Endothelial cell (in vitro differentiated cells): ENCODE results near the gene S100A2. TPM values are rescaled to one million over a fixed set of nuclear protein-coding genes. Genes with fewer than 3 reads are reported as not detected.
A peak's percentile ranks its signal among the peaks of the same experiment; 100 is the strongest.

Experiments
- DNase-seq: peaks from one replicate; pipeline ENCODE4 v3.0.0; 2021; ENCODE audit warnings: low spot score
- H3K27ac Mint-ChIP-seq: one replicate; pipeline ENCODE4 v1.8.0; 2021; ENCODE audit warnings: mixed read lengths, inconsistent platforms; ENCODE audit not compliant: unreplicated experiment
- H3K27me3 Mint-ChIP-seq: one replicate; pipeline ENCODE4 v1.8.0; 2021; ENCODE audit warnings: mild to moderate bottlenecking, moderate library complexity, mixed read lengths, inconsistent platforms; ENCODE audit not compliant: unreplicated experiment
- H3K36me3 Mint-ChIP-seq: one replicate; pipeline ENCODE4 v1.8.0; 2021; ENCODE audit warnings: mild to moderate bottlenecking, low read depth, mixed read lengths, inconsistent platforms; ENCODE audit not compliant: unreplicated experiment
- H3K4me1 Mint-ChIP-seq: one replicate; pipeline ENCODE4 v1.8.0; 2021; ENCODE audit warnings: mild to moderate bottlenecking, mixed read lengths, inconsistent platforms; ENCODE audit not compliant: unreplicated experiment
- H3K4me3 Mint-ChIP-seq: one replicate; pipeline ENCODE4 v1.8.0; 2021; ENCODE audit warnings: mild to moderate bottlenecking, mixed read lengths, inconsistent platforms; ENCODE audit not compliant: unreplicated experiment
- H3K9me3 Mint-ChIP-seq: one replicate; pipeline ENCODE4 v1.8.0; 2021; ENCODE audit warnings: mixed read lengths, inconsistent platforms; ENCODE audit not compliant: unreplicated experiment
- total RNA-seq: library from RNA; stranded (reverse); fragmentation: NEBNext Ultra II Directional; extraction: Animal tissue kit (Norgen Biotek cat#: 25700); gene quantifications from one replicate; pipeline ENCODE4 v1.2.1, GENCODE V29; 2021; ENCODE audit not compliant: unreplicated experiment
- TF ChIP-seq, protein P1 (sequence below): fragments of 200-600 bp; sonication (generic); IDR thresholded peaks from one replicate; pipeline ENCODE4 v1.5.0; 2021; ENCODE audit warnings: antibody characterized with exemption; ENCODE audit not compliant: unreplicated experiment

S100A2 gene
- total RNA-seq, 1 donor from 2014 or later, result not detected

DNA sequence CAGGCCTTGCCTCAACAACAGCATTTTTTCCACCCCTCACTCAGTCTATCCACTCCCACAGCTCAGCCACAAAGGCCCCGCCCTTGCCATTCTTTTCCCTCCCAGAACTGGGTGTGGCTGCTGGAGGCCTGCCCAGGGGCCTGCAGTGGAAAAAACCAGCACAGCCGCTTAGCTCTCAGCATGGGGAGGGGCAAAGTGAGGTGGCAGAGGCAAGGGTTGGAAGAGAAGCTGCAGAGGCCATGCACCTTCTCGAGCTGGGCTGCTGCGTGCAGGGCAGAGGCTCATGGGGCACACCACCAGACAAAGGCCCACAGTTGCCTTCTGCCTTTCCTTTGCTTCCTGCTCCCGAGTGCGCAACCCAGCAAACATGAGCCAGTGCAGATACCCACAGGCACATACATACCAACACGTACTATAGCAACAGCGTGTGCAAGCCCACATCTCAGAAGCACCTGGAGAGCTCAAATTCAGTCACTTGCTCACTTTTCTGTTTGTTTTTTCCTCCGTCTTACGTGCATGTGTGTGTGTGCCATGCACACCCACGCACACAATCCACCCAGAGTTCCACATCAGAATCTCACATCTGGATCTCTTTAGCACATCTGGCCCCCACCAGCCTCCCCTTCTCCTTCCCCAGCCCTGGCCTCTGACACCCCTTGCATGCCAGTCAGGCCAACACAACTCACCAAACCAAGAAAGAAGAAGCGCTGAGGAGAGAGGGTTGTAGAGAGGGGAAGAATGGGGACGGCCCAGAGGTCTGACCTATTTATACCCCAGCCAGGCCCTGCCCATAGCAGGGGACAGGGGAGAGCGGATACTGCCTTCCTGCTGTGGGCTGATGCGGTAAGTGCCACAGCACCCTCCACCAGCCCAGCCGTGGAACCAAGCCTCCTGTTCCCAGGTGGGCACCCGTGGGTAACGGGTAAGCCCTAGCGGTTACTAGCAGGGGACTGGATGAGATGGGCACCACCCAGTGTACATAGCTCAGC lies 20.3 kb downstream of the S100A2 start, which contains the start of gene S100A4:
Gene S100A4 (minus strand): TSS at position 740 of the 989 bp plus-strand sequence. CDS start 1,012 bp downstream, outside the sequence.
- no peaks in the 10 kb centered on the region for H3K9me3 Mint-ChIP-seq
- TF ChIP-seq, protein P1, sequence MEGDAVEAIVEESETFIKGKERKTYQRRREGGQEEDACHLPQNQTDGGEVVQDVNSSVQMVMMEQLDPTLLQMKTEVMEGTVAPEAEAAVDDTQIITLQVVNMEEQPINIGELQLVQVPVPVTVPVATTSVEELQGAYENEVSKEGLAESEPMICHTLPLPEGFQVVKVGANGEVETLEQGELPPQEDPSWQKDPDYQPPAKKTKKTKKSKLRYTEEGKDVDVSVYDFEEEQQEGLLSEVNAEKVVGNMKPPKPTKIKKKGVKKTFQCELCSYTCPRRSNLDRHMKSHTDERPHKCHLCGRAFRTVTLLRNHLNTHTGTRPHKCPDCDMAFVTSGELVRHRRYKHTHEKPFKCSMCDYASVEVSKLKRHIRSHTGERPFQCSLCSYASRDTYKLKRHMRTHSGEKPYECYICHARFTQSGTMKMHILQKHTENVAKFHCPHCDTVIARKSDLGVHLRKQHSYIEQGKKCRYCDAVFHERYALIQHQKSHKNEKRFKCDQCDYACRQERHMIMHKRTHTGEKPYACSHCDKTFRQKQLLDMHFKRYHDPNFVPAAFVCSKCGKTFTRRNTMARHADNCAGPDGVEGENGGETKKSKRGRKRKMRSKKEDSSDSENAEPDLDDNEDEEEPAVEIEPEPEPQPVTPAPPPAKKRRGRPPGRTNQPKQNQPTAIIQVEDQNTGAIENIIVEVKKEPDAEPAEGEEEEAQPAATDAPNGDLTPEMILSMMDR, result no peak
- H3K36me3 Mint-ChIP-seq, result peaks cover 4% of the 10 kb centered on the region
- H3K4me1 Mint-ChIP-seq, result peaks cover 24% of the 10 kb centered on the region
- peaks cover 14% of the 10 kb centered on the region for H3K27me3 Mint-ChIP-seq
- peak within 1 kb of the TSS; percentile 66 for H3K27ac Mint-ChIP-seq
- no peak within 1 kb of the TSS for H3K4me3 Mint-ChIP-seq
- DNase-seq, result peak; percentile 41

DNA sequence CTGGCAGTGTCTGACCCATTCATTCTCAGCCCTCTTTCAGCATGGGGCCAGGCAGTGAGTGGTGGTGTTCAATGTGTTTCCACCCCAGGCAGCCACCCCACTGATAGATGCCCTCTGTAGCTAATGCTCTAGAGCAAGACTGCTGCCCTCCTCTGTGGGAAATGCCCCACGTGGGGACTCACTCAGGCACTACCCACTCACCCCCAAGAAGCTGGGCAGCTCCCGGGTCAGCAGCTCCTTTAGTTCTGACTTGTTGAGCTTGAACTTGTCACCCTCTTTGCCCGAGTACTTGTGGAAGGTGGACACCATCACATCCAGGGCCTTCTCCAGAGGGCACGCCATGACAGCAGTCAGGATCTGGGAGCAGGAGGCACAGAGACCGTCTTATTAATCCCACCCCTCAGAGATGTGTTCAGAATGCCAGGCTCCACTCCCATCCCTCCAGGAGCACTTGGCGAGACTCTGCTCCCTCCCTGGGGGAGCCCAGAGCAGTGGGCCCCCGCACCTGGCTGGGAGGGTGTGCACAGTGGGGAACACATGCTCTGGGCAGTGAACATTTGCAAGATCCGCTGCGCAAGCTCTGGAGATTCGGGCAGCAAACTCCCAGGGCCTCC lies 21.1 kb downstream of the S100A2 start:
- no peak overlapping the region for H3K27ac Mint-ChIP-seq

DNA sequence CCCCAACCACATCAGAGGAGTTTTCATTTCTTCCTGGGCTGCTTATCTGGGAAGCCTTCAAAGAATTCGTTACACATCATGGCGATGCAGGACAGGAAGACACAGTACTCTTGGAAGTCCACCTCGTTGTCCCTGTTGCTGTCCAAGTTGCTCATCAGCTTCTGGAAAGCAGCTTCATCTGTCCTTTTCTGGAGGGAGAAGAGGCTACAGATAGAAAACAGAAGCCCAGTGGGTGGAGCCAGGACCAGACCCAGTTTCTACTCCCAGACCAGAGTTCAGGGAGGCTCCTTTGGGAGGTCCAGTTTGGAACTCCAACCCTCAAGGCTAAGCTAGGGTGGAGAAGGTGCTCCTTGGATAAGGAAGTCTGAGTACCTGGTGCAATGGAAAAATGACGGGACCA lies 21.9 kb downstream of the S100A2 start:
- no peak overlapping the region for H3K27ac Mint-ChIP-seq
- peaks cover 22% of the 10 kb centered on the region for H3K4me1 Mint-ChIP-seq

More for the DNA sequence above, 21.1 kb downstream of the S100A2 start:
- Mint-ChIP-seq H3K9me3 (no peaks in the 10 kb centered on the region), H3K27me3 (peaks cover 13% of the 10 kb centered on the region), H3K4me1 (peaks cover 22% of the 10 kb centered on the region), H3K4me3 (no peak overlapping the region), H3K36me3 (peaks cover 4% of the 10 kb centered on the region)
- DNase-seq, result no peak
- TF ChIP-seq, protein P1, result no peak

DNA sequence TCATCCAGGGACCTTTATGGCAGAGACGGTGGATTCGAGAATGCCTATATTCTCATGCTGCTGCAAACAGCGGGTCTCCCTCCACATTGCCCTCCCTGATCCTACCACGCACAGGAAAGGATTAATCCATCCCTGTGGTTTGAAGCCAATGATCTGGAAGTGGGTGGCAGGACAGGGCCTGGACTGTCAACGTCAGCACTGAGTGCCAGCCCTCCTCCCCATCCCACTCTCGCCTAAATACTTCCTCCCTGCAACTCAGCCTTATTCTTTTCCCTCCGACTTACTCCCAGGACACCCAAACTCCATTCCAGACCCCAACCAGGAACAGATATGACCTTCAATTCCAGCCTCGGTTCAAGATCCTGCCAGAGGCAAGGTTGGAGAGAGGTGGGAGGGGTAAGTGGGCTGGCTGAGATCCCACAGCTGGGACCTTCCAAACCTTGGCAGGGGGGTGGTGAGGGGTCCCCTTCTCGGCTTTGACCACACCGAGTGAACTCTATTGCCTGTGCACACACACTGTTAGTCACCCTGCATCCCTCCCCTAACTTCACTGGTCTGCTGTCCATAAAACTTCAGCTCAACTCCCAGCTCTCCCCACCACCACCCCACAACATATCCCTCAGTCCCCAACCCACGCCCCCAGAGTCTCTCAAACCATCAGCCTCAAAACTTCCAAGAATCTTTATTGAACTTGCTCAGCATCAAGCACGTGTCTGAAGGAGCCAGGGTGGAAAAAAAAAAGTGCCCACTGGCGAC lies 22.5 kb downstream of the S100A2 start:
- no peak for DNase-seq
- H3K9me3 Mint-ChIP-seq, result no peaks in the 10 kb centered on the region
- H3K36me3 Mint-ChIP-seq, result peaks cover 4% of the 10 kb centered on the region
- TF ChIP-seq, protein P1, result no peak
- peaks cover 15% of the 10 kb centered on the region for H3K27me3 Mint-ChIP-seq
- H3K27ac Mint-ChIP-seq, result no peak overlapping the region
- H3K4me3 Mint-ChIP-seq, result no peak overlapping the region
- H3K4me1 Mint-ChIP-seq, result peaks cover 22% of the 10 kb centered on the region

More for the DNA sequence above, 21.9 kb downstream of the S100A2 start:
- no peak overlapping the region for H3K4me3 Mint-ChIP-seq
- peaks cover 13% of the 10 kb centered on the region for H3K27me3 Mint-ChIP-seq
- DNase-seq, result no peak
- H3K9me3 Mint-ChIP-seq, result no peaks in the 10 kb centered on the region
- H3K36me3 Mint-ChIP-seq, result peaks cover 4% of the 10 kb centered on the region
- TF ChIP-seq, protein P1, result no peak
